SU-DHL-6 (cell line): Measurements from ENCODE around the gene SPTBN1.

Source experiments
- EZH2phosphoT487 ChIP-seq: fragments of 200-600 bp; sonication (generic), shearing (Covaris generic); conservative IDR thresholded peaks from 2 replicates; pipeline ENCODE4 v1.6.1; 2018; ENCODE audit warnings: mild to moderate bottlenecking, antibody characterized with exemption, low read length, moderate library complexity, mixed read lengths
- TF ChIP-seq, protein P1 (sequence below): fragments of 200-600 bp; sonication (generic); IDR thresholded peaks from one replicate; pipeline ENCODE4 v1.5.1; 2017; ENCODE audit warnings: antibody characterized with exemption, mild to moderate bottlenecking, low read length, moderate library complexity; ENCODE audit not compliant: insufficient read depth, poor library complexity, severe bottlenecking

DNA sequence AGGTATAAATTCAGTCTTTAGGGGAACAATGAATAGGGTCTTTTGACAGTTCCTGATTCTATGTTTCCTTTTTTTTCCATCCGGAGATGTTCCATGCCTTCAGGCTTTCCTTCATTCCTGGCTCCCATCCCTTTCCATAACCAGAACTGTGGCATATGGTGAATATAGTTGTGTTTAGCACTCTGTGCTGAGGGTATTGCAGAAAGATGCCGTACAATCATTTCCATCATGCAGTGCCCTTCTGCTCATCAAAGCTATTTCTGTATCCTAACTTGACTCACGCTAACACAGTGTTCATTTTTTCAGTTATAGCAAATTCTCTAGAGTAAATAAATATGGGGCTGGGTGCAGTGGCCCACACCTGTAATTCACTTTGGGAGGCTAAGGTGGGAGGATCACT lies 135.4 kb downstream of the SPTBN1 start:
- TF ChIP-seq, protein P1, sequence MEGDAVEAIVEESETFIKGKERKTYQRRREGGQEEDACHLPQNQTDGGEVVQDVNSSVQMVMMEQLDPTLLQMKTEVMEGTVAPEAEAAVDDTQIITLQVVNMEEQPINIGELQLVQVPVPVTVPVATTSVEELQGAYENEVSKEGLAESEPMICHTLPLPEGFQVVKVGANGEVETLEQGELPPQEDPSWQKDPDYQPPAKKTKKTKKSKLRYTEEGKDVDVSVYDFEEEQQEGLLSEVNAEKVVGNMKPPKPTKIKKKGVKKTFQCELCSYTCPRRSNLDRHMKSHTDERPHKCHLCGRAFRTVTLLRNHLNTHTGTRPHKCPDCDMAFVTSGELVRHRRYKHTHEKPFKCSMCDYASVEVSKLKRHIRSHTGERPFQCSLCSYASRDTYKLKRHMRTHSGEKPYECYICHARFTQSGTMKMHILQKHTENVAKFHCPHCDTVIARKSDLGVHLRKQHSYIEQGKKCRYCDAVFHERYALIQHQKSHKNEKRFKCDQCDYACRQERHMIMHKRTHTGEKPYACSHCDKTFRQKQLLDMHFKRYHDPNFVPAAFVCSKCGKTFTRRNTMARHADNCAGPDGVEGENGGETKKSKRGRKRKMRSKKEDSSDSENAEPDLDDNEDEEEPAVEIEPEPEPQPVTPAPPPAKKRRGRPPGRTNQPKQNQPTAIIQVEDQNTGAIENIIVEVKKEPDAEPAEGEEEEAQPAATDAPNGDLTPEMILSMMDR = no peak
- no peak for TF ChIP-seq EZH2phosphoT487
